IPS-15b (cell line): ENCODE measurements around the gene SPAAR.

Experiments used
- H3K27me3 ChIP-seq: one replicate; pipeline ENCODE4 v1.6.1; 2013; ENCODE audit warnings: low read length; ENCODE audit not compliant: control insufficient read depth, insufficient read depth
- H3K36me3 ChIP-seq: one replicate; pipeline ENCODE4 v1.6.1; 2013; ENCODE audit warnings: low read length; ENCODE audit not compliant: control insufficient read depth, insufficient read depth
- H3K4me1 ChIP-seq: one replicate; pipeline ENCODE4 v1.6.1; 2013; ENCODE audit warnings: mild to moderate bottlenecking, low read length; ENCODE audit not compliant: control insufficient read depth, insufficient read depth
- H3K4me3 ChIP-seq: one replicate; pipeline ENCODE4 v1.5.1; 2013; ENCODE audit warnings: low read depth, low read length
- H3K9ac ChIP-seq: one replicate; pipeline ENCODE4 v1.6.1; 2013; ENCODE audit warnings: low read depth, mild to moderate bottlenecking, low read length
- H3K9me3 ChIP-seq: one replicate; pipeline ENCODE4 v1.6.1; 2013; ENCODE audit warnings: mild to moderate bottlenecking, low read length; ENCODE audit not compliant: control insufficient read depth, insufficient read depth

The SPAAR gene

DNA sequence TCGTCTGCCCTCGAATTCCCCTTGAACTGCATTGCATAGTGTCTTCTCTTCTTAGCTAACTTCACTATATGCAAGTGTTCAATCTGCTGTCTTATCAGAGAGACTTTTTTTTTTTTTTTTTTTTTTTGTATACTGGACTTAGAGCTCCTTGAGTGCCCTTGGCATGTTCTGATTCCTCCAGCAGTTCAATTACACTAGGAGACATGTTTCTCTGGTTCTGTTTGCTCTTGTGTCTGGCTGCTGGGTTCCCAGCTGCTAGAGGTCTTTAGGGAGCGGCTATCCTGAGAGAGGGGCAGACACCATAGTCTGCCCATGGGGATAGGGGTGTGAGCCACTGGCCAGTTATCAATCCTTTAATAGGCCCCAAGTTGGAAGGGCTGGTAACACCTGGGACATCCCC is 35.6 kb downstream of the SPAAR start:
- Histone ChIP-seq H3K4me3 (no peak overlapping the region), H3K36me3 (no peaks in the 10 kb centered on the region), H3K27me3 (peaks cover 50% of the 10 kb centered on the region), H3K9ac (no peak overlapping the region), H3K9me3 (no peaks in the 10 kb centered on the region), H3K4me1 (peaks cover 2% of the 10 kb centered on the region)

DNA sequence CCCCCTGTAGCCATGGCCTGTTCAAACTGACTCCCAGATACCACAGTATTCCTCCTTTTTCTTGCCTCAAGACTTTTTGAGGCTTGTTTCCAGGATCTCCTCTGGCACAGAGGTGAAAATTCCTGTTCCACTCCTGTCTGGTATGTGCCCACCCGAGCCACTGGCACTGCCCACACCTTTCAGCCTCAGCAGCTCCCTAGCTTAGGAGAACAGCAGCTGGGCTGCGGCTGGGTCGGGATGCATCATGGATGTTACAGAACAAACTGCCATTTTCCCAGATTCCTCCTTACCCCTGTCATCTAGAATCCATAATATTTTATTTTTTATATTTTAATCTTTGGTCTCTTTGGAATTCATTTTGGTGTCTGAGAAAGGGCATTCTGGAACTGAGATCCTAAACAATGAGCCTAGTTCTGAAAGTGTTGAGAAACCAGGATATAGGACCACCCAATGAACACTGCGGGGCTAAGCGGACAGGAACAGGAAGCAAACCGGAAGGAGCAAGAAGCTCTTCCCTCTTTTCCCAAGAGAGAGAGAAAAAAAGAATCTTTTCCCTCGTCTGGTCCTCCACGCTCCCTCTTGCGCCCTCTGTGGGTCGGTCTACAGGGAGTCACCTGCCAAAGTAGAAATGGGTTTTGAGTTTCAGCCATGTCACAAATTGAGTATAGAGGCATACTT is 36.2 kb downstream of the SPAAR start:
- Histone ChIP-seq H3K9me3 (no peaks in the 10 kb centered on the region), H3K9ac (no peak overlapping the region), H3K27me3 (peaks cover 47% of the 10 kb centered on the region), H3K4me3 (peak overlapping the region; percentile 43), H3K4me1 (peaks cover 2% of the 10 kb centered on the region), H3K36me3 (no peaks in the 10 kb centered on the region)

DNA sequence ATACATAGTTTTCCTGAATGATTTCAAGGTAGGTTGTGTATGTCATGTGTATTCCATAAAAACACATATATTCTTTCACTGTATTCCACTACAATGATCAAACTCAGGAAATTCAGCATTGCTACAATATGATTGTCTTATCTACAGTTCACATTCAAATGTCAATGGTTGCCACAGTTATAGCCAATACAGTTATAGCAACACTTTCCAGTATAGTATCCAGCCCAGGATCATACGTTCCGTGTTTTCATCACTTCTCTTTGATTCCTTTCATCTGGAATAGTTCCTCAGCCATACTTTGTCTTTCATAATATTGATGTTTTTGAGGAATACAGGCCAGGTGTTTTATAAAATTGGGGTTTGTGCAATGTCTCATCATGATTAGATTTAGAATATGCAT is 39.2 kb downstream of the SPAAR start:
- H3K27me3 ChIP-seq, result peaks cover 23% of the 10 kb centered on the region
- H3K9me3 ChIP-seq, result no peaks in the 10 kb centered on the region
- H3K4me1 ChIP-seq, result peaks cover 2% of the 10 kb centered on the region
- no peak overlapping the region for H3K4me3 ChIP-seq
- no peak overlapping the region for H3K9ac ChIP-seq
- H3K36me3 ChIP-seq, result no peaks in the 10 kb centered on the region

DNA sequence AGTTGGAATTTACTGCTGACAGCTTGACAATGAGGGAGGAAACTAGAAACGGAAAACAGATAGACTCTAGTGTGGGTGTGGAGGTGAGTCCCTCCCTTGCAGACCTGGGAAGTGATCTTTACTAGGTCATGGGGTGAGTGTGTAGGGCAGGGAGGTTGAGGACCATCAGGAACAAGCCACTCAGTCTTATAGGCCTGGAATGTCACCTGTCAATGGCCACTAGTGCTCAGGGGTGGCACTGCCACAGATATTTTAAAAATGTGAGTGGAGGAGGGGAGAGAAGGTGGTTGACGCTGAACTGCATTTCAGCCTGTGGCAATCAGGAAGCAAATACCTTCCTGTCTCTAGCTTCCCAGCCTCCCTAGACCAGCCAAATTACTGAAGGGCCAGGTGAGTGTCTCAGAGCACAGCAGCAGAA is 39.6 kb downstream of the SPAAR start:
- Histone ChIP-seq H3K36me3 (no peaks in the 10 kb centered on the region), H3K27me3 (peaks cover 18% of the 10 kb centered on the region), H3K9ac (no peak overlapping the region), H3K9me3 (no peaks in the 10 kb centered on the region), H3K4me3 (no peak overlapping the region), H3K4me1 (peaks cover 2% of the 10 kb centered on the region)

DNA sequence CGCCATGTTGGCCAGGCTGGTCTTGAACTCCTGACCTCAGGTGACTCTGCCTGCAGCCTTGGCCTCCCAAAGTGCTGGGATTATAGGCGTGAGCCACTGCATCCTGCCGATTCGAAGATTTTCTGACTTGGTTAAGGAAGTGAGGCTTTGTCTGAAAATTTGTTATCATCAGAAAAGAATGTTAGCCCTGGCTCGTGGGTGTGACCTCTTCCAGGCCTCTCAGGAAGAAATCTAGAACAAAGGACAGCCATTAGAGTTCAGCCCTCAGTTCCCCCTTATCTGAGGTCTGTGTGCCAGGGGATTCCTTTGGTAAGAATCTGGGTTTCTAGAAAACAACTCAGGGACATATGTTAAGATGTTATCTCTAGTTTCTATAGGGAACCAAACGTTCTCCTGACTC is 42.4 kb downstream of the SPAAR start:
- H3K4me1 ChIP-seq, result peaks cover 2% of the 10 kb centered on the region
- H3K27me3 ChIP-seq, result peaks cover 3% of the 10 kb centered on the region
- H3K9ac ChIP-seq, result no peak overlapping the region
- H3K9me3 ChIP-seq, result no peaks in the 10 kb centered on the region
- H3K4me3 ChIP-seq, result no peak overlapping the region
- no peaks in the 10 kb centered on the region for H3K36me3 ChIP-seq

DNA sequence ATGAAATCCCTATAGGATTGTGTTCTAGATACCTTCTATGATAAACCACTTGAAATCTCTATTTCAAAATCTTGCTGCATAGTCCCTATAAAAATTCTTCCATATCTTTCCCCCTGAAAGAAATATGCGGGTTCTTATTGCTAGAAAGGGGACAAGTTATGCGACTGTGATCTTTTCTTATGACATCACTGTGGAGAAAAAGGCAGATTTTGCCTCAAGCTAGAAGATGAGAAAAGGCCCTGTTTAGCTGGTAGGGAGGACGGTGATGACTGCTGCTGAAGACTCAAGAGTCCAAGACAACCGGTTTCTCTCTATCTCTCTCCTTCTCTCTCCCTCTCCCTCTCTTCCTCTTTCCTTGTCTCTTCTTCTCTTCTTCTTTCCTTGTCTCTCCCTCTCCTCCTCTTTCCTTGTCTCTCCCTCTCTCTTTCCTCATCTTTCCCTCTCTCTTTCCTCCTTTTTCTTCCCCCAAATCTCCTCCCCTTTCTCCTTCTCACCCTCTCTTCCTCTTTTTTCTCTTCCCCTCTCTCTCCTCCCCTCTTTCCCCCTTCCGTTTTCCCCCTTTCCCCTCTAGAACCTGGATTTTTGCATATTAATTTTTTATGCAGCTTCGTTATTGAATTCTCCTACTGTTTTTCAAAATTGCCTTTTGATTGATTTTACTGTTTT is 43.4 kb downstream of the SPAAR start:
- H3K9ac ChIP-seq, result no peak overlapping the region
- no peak overlapping the region for H3K4me3 ChIP-seq
- peaks cover 2% of the 10 kb centered on the region for H3K4me1 ChIP-seq
- H3K9me3 ChIP-seq, result no peaks in the 10 kb centered on the region
- peaks cover 3% of the 10 kb centered on the region for H3K27me3 ChIP-seq
- no peaks in the 10 kb centered on the region for H3K36me3 ChIP-seq

DNA sequence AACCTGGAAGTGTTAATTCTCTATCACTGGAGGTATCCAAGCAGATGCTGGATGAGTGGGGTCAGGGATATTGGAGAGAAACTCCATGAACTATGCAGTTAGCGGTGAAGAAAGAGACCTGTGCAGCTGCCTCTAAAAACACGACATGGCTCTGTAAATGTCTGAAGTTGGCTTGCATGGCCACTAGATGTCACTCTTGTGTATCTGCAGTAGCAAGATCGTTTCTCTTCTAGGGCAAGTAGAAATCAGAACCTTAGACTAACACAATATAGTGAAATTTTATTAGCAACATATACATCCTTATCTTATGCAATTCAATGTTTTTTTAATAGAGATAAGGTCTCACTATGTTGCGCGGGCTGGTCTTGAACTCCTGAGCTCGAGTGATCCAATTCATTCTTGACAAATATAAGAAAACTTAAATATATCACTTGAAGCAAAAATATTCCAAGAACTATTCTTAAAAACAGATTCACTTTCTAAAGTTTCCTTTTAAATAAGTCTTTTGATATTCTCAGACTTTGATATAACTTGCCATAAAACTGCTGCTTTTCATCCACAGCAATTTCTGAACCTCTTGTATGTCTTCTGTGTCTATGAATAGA is 45.8 kb downstream of the SPAAR start:
- Histone ChIP-seq H3K4me3 (no peak overlapping the region), H3K4me1 (no peaks in the 10 kb centered on the region), H3K27me3 (peaks cover 13% of the 10 kb centered on the region), H3K9me3 (no peaks in the 10 kb centered on the region), H3K36me3 (no peaks in the 10 kb centered on the region), H3K9ac (no peak overlapping the region)

DNA sequence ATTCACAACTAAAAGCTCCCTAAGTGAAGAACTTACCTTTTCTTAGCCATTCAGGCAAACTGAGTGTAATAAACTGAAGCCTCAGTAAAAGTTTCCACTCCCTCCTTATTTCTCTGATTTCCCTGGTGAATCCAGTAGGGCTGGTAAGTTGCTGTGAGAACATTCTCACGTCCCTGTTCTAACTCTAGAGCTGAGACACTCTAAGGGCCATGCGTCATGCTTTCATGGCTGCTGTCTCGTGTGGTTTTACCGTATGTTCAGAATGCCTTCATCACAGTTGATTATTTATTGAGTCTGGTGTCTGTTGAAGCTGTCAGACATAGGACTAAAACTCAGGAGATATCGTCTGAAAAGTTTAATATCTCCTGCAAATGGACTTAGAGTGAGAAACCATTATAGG is 47.4 kb downstream of the SPAAR start:
- Histone ChIP-seq H3K9me3 (no peaks in the 10 kb centered on the region), H3K36me3 (no peaks in the 10 kb centered on the region), H3K9ac (no peak overlapping the region), H3K27me3 (peaks cover 21% of the 10 kb centered on the region), H3K4me1 (no peaks in the 10 kb centered on the region), H3K4me3 (no peak overlapping the region)

DNA sequence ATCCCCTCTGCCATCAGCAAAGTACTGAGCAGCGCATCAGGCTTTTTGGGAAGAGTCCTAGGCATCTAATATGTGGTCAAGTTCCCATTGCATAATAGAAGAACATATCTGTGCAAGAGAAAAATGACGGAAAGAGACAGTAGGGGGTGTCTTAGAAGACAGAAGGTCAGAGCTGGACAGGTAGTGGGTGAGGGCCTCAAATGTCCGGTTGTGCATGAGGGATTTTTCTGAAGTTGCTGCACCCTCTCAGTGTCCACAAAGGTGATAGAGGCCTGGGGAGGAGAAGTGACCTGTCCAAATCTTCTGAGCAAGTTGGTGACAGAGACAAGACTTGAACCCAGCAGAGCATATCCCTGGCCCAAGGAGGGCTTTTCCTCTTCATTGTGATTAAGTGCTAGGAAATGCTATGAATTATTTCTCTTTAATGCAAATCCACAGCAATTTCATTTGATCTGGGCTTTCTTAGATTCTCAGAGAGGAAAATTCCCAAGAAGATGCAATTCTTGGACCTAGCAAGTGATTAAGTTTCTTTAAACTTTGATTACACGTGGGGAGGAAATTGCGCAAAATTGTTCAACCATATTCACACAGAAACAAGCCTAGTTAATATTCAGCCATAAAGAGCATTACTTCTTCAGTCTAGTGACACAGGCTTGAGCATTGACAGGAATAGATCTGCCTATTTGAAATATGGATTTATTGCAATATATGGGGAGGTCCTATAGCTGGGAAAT is 49.0 kb downstream of the SPAAR start, which contains the start of gene OR2S2:
Gene OR2S2, minus strand, starts transcription at position 51 of the 734 bp plus-strand sequence. CDS start 56 bp downstream, outside the sequence.
- Histone ChIP-seq H3K9me3 (no peaks in the 10 kb centered on the region), H3K4me1 (peaks cover 2% of the 10 kb centered on the region), H3K27me3 (peaks cover 30% of the 10 kb centered on the region)

DNA sequence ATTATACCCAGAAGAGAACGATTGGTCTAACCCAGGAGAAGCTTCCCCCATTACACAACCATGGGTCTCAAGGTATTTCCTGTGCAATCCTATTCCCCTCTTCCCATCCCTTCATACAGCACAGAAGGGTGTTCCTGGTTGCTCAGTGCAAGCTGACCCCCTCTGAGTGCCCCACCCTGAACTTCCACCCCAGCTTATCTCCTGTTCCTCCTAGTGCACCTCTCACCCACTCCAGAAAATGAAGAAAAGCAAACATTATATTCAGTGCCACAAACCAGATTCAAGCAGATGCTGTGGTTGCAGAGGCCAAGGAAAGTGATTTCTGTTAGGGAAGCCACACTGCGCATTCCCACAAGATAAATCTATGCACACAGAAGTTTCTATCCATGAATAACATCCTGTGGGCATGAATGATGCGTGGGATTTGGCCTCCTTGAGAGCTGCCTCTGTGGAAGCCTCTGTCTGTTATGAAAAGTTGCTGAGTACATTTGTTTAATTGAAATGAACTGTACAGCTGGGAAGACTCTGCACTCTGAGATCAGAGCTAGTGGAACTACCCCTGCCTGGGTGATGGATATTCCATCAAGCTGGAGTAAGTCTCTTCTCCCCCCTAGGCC is 50.9 kb downstream of the SPAAR start:
- Histone ChIP-seq H3K9ac (no peak overlapping the region), H3K4me1 (peaks cover 2% of the 10 kb centered on the region)

More for the DNA sequence above, 49.0 kb downstream of the SPAAR start, which contains the start of gene OR2S2:
- Histone ChIP-seq H3K4me3 (no peak within 1 kb of the TSS), H3K36me3 (no peaks in the 10 kb centered on the region), H3K9ac (no peak within 1 kb of the TSS)

More for the DNA sequence above, 50.9 kb downstream of the SPAAR start:
- H3K4me3 ChIP-seq, result no peak overlapping the region
- peaks cover 32% of the 10 kb centered on the region for H3K27me3 ChIP-seq
- no peaks in the 10 kb centered on the region for H3K36me3 ChIP-seq
- H3K9me3 ChIP-seq, result no peaks in the 10 kb centered on the region
